GM12872 (cell line): ENCODE results near the gene STPG4.

Experiments
- TF ChIP-seq, protein P1 (sequence below): IDR thresholded peaks from 3 replicates; pipeline ENCODE4 v1.5.1; 2011; ENCODE audit warnings: low read depth, mild to moderate bottlenecking, low read length, moderate library complexity; ENCODE audit not compliant: insufficient read depth

The STPG4 gene

DNA sequence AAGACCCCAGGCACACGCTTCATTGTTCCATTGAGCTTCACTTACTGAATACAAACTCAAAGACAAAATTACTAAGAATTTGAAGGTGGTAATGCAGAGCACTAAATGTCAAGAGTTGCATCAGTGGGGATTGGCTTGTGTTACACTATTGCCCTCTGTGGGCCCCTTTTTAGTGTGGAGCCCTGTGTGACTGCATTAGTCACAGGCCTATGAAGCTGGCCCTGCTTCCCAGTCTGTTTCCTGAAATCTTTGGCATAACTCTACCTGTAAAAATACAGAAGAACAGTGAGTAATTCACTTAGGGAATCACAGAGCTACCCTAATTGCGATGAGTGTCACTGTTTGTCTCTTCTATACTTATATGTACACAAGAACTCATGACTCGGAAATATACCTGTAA is 40.0 kb upstream of the STPG4 start:
- TF ChIP-seq, protein P1, sequence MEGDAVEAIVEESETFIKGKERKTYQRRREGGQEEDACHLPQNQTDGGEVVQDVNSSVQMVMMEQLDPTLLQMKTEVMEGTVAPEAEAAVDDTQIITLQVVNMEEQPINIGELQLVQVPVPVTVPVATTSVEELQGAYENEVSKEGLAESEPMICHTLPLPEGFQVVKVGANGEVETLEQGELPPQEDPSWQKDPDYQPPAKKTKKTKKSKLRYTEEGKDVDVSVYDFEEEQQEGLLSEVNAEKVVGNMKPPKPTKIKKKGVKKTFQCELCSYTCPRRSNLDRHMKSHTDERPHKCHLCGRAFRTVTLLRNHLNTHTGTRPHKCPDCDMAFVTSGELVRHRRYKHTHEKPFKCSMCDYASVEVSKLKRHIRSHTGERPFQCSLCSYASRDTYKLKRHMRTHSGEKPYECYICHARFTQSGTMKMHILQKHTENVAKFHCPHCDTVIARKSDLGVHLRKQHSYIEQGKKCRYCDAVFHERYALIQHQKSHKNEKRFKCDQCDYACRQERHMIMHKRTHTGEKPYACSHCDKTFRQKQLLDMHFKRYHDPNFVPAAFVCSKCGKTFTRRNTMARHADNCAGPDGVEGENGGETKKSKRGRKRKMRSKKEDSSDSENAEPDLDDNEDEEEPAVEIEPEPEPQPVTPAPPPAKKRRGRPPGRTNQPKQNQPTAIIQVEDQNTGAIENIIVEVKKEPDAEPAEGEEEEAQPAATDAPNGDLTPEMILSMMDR, result no peak

DNA sequence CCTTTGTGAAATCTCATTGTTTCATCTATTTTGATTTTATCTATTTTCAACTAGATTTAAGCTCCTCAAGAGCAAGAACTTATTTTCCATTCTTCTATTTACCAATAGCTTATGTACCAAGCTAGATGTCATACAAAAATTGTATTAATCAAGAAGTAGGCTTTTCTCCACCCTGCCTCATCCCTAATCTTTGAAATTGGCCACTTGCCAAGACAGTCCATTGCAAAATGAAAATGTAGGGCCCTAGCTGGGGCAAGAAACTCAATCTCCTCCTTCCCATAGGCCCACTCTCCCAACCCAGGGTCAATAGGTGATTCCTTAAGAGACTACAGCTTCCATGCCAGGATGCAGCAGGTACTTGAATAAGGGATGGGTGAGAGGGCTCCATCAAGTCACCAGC is 39.3 kb upstream of the STPG4 start:
- TF ChIP-seq, protein P1, result no peak

DNA sequence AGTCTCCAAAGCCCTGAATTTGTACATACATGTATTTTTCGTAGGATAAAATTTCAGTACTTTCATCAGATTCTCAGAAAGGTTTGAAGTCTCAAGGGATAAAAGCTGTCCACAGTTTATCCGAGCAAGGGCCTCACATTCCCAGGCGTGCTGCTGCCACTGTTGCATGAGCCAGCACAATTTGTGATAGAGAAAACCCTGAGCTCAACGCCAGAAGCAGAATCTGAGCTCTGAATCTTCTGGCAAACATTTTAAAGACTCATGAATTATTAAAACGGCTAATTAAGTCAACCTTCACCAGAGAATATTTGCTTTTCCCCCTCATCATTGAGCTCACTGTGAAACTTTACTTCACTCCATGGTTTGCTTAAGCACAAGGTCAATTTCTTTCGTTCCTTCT is 38.5 kb upstream of the STPG4 start:
- TF ChIP-seq, protein P1, result no peak

DNA sequence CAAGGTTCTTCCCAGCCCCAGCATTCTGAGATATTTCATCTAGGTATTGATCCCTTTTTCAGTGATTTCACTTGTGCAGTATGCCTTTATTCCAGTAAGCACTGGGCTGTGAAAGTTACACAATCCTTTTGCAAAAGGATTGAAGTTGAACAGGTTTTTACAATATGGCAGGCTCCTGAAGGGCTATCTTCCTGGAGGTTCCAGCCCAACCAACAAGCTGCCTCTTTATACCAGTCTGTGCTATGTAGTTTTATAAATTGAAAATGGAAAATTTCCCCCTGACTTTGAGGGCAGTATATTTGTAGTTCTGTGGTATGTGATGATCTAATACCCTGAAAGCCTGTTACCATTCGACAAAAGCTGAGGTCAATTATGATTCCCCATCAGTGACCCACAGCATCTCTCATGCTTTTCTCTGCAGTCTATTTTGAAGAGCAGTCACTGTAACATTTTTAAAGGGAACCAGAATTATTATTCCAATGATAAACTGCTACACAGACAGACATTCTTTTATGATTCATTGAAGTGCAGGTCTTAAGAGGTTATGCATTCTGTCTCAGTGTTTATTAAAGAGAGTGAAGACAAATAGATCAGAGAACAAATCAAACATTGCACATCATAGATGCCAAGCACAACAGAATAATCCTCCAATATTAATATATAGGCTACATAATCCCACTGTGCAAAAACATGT is 35.2 kb upstream of the STPG4 start:
- TF ChIP-seq, protein P1, result no peak

DNA sequence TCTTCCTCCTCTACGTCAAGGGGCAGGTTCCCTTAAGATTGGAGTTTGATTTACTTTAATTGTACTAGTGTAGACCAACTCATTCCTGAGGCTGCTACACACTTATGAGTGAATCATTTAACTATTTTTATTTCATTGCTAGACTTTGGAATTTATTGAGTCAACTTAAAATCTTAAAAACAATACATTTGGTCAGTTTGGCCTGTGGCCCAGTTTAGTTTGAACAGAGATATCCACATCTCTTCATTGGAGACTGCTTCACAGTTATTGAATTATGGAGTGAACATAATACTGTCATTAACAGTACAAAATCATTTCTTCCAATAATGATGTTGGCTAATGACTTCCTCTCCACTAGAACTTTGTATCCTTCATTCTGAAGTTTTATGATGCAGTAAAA is 34.5 kb upstream of the STPG4 start:
- TF ChIP-seq, protein P1, result no peak

DNA sequence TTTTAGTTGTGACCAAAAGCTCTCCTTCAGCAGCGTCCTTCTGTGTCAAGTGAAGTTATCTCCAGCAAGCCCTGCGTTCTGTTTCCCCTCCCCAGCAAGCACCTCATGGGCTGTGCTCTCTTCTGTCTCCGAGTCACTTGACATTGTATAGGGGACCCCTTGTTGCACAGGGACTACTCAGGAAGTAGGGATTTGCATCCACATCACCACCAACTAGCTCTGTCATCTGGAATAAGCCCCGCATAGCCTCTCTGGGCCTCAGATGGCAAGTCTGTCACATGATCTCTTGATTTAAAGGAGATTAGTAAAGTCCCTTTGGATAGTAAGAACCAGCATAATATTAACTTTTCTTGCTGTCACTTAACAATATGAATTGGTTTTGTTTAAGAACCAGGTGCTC is 32.0 kb upstream of the STPG4 start:
- TF ChIP-seq, protein P1, result no peak

DNA sequence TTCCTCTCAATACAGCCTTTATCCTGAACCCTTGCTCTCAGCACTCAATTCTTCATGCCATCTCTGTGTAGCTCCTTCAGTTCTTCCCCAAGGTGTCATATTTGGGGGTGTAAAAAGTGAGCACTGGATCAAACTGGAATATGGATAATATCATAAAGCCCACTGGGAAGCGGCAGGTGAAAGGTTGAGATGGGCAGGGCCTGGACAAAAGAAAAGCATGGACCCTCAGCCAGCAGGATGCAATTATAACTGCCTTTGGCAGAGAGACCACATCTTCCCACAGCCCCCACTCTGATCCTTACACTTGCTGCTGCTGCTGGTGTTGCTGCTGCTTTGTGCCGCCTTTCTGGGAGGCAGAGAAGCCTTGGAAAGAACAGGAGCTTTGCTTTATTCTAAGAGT is 31.2 kb upstream of the STPG4 start:
- TF ChIP-seq, protein P1, result no peak
